Measurements from ENCODE around the gene GDE1.

DNA sequence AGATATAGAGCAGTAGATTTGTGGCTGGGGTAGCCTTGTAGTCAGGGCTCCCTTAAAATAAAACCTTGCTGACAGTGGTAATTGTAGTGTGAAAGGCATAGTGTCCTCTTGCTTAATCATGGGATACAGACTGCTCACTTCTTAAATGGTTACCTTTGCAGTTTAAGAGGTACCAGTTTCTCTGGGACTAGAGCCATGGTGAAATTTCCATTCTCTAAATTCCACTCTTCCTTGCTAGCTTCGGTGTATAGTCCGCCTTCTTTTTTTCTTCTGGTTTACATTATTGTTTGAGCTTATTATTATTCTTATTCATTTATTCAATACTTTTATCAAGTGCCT lies 3.5 kb upstream of the GDE1 start:
- TF ChIP-seq, protein P1, sequence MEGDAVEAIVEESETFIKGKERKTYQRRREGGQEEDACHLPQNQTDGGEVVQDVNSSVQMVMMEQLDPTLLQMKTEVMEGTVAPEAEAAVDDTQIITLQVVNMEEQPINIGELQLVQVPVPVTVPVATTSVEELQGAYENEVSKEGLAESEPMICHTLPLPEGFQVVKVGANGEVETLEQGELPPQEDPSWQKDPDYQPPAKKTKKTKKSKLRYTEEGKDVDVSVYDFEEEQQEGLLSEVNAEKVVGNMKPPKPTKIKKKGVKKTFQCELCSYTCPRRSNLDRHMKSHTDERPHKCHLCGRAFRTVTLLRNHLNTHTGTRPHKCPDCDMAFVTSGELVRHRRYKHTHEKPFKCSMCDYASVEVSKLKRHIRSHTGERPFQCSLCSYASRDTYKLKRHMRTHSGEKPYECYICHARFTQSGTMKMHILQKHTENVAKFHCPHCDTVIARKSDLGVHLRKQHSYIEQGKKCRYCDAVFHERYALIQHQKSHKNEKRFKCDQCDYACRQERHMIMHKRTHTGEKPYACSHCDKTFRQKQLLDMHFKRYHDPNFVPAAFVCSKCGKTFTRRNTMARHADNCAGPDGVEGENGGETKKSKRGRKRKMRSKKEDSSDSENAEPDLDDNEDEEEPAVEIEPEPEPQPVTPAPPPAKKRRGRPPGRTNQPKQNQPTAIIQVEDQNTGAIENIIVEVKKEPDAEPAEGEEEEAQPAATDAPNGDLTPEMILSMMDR (conservative IDR thresholded peaks at IDR 0.05 in 1 of 2, IDR thresholded peaks at IDR 0.05 in 1 of 2; ENCODE audit: extremely low read depth in 1 of 2, insufficient read depth in 1 of 2, low read depth in 1 of 2, low read length in 2 of 2), result no peak
- no peak for TF ChIP-seq EZH2 (IDR thresholded peaks at IDR 0.05; ENCODE audit: borderline replicate concordance, low read length)
